Globus pallidus (tissue), 1 donor: ENCODE data around the gene HHEX.
"Not testable (repeated sequence)": the region's sequence is repeated elsewhere in the genome, so short reads cannot be mapped to it uniquely, and the experiment has no call there.

ENCODE experiments used
- DNase-seq: peaks from one replicate; pipeline ENCODE4 v3.0.0-alpha.2; 2015; ENCODE audit warnings: low spot score

Gene HHEX

DNA sequence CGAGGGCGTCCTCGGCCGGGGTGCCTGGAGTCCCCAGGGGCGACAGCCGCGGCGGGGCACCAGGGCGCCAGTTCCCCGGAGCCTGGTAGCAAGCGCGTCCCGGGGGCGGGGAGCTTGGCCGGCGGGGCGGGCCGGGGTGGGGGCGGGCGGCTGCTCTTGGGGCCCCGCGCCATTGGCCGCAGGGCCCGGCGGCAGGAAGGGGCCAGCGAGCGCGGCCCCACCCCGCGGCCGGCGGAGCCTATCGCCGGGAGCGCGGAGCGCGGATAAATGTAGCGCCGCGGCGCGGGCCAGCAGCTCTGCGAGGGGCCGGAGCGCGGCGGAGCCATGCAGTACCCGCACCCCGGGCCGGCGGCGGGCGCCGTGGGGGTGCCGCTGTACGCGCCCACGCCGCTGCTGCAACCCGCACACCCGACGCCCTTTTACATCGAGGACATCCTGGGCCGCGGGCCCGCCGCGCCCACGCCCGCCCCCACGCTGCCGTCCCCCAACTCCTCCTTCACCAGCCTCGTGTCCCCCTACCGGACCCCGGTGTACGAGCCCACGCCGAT lies at the start of gene HHEX:
Gene HHEX, plus strand, starts transcription at position 293 of the 548 bp plus-strand sequence. Its CDS starts 32 bp downstream, at position 325.
- DNase-seq = peak; percentile 37

DNA sequence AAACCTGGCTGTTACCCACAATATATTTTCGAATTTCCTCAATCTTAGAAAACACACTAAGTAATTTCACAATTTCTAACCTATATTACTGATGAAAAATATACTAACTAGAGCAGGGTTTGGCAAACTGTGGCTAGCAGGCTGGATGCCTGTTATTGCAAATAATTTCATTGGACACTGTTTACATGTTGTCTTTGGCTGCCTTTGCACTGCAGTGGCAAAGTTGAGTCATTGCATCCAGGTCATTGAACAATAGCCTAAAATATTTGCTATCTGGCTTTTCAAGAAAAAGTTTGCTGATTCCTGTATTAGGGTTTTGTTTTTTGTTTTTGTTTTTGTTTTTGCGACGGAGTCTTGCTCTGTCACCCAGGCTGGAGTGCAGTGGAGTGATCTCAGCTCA lies 49.6 kb upstream of the HHEX start:
- DNase-seq = no peak

DNA sequence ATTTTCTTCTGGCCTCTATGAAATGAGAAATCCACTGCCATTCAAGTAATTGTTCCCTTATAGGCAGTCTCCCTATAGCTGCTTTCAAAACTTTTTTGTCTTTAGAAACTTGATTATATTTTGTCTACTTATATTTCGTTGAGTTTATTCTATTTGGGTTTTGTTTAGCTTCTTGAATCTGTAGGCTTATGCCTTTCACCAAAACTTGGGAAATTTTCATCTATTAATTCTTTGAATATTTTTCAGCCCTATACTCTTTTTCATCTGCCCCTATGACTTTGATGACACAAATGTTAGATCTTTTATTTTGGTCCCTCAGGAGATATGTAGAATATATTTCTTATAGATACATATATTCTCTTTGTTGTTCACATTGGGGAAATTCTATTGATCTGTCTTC lies 48.3 kb upstream of the HHEX start:
- no peak for DNase-seq

DNA sequence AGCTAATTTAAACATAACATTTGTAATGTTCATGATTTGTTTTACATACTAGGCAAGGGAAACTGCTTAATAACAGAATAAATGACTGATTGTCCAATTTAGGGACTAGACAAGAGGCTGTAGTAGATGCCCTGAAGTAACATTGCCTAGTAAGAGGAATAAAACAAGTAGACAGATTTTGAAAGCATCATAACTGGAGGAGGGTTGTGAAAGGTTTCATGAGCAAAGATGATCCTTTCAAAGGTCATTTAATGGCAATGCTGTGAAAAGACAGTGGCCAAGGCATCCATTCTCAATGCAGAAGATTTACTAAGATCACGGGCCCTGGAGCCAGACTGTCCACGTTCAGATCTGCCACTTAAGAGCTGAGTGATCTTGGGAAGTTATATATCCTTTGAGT lies 44.8 kb upstream of the HHEX start:
- DNase-seq = no peak

DNA sequence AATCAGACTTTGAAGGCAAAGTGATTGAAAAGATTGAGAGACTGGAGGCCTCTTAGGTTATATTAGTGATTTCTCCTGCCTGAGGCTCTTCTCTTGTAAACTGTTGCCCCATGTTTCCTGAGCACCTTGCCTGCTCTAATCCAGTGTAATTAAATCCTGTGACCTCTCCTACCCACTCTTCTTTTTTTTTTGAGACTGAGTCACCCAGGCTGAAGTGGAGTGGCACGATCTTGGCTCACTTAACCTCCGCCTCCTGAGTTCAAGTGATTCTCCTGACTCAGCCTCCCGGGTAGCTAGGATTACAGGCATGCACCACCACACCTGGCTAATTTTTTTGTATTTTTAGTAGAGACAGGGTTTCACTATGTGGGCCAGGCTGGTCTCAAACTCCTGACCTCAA lies 38.9 kb upstream of the HHEX start:
- not testable (repeated sequence) for DNase-seq

DNA sequence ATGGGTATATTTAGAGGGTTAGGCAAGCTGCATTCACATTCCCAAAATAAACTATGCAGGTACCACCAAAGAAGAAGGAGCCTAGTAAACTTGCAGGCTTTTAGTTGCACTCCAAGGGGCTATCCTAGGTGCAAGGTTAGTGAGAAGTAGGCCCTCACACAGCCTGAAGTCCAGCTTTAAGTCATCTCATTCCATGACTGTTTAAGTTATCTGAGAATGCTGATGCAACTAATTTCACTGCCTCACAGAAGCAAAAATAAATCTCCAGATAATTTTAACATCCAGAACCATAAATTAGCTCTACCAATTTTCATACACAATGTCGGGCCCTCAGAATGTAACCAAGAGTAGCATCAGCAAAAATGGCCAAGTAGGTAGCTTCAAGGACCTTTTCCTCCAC lies 34.3 kb upstream of the HHEX start:
- no peak for DNase-seq

DNA sequence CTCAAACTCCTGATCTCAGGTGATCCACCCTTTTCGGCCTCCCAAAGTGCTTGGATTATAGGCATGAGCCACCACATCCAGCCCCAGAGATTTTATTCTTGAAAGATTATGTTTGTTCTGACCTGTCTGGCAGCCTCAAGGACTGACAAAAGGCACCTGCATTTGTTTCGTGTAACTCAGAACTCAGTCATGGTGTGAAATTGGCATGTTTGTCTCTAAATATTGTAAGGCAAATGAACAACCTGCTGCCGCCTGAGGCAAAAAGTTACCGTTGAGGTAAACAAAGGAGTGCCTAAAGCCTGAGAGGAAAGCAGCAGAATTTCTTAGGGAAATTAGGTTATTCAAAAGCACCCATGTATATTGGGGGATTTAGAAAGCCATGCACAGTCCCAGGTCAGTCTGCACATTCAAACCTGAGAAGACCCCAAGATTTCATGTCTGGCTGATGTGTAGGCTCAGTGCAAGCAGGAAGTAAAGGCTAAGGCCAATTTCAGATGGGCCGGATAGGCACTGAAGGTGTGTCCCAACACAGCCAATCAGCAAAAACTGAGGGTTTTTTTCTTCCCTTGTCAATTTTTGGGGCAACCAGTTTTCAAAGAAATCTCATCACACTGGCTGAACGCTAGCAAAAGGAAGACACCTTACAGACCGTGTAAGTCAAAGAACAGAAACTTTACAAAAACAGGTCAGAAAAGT lies 33.3 kb upstream of the HHEX start:
- no peak for DNase-seq

DNA sequence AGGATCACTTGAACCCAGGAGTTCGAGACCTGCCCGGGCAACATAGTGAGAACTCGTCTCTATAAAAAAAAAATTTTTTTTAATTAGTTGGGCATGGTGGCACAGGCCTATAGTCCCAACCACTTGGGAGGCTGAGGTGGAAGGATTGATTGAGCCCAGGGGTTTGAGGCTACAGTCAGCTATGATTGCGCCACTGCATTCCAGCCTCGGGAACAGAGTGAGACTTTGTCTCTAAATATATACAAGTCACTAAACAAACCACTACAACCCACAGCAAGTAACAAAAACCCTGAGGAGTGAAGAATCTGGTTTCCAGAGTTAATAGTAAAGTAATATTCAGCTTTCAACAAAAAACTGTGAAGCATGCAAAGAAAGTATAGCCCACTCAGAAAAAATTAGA lies 32.7 kb upstream of the HHEX start:
- DNase-seq = no peak

DNA sequence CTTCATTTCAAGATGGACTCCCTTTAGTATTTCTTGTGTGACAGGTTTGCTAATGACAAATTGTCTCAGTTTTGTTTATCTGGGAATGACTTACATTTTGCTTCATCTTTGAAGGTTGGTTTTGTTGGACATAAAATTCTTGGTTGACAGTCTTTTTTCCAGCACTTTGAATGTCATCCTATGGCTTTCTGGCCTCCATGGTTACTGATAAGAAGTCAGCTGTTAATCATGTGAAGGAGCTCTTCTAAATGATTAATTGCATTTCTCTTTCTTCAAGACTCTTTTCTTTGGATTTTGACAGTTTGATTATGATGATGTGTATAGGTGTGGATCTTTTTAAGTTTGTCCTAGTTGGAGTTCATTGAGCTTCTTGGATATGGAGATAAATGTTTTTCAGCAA lies 26.9 kb upstream of the HHEX start:
- DNase-seq = no peak

DNA sequence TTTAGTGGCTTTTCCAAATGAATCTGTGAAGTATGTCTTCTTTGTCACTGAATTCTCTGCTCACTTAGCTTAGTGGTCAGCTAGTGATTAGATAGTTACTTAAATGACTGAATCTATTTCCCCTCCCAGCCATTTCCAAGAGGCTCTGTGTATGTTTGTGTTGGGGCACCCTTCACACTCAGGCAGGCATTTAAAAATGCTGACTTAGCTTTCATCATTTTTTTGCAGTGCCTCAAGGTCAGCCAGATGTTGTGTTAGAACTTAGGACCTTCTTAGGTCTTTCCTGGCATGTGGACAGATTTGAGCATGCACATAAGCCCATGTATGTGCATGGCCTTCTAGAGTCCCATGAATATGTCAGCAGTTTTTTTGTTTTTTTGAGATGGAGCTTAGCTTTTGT lies 25.4 kb upstream of the HHEX start:
- no peak for DNase-seq

DNA sequence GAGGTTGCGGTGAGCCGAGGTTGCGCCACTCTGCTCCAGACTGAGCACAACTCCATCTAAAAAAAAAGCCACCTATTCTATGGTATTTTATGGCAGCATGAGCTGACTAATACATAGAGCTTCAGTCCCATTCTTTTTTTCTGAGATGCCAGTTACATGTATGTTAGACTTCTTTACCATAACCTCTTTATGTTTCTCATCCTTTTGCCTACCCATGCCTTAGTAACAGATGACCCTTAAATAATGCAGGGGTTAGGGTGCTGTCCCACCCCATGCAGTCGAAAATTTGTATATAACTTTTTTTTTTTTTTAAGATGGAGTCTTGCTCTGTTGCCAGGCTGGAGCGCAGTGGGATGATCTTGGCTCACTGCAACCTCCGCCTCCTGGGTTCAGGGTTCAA lies 22.7 kb upstream of the HHEX start:
- DNase-seq = no peak

DNA sequence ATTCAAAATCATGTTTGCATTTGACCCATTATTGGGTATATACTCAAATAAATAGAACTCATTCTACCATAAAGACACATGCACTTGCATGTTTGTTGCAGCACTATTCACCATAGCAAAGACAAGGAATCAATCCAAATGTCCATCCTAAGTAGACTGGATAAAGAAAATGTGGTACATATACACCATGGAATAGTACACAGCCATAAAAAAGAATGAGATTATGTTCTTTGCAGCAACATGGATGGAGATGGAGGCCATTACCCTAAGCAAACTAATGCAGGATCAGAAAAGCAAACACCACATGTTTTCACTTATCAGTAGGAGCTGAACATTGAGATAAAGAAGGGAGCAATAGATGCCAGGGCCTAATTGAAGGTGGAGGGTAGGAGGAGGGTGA lies 12.0 kb upstream of the HHEX start:
- DNase-seq = no peak

DNA sequence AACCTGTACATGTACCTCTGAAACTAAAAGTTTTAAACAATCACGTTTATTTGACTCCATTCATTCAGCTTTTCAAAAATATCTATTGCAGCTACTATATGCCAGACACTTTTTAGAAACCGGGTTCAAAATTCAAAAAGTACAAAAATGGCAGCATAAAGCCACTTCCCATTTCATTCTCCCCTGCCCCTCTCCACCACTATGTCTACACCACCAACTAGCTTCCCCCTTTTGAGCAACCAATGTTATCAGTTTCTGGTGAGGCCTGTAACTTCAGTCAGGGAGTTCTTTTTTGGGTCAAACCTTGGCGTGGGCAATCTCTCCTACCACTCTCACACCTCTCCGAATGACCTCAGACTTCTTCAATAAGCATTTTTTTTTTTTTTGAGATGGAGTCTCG lies 11.5 kb upstream of the HHEX start:
- no peak for DNase-seq

DNA sequence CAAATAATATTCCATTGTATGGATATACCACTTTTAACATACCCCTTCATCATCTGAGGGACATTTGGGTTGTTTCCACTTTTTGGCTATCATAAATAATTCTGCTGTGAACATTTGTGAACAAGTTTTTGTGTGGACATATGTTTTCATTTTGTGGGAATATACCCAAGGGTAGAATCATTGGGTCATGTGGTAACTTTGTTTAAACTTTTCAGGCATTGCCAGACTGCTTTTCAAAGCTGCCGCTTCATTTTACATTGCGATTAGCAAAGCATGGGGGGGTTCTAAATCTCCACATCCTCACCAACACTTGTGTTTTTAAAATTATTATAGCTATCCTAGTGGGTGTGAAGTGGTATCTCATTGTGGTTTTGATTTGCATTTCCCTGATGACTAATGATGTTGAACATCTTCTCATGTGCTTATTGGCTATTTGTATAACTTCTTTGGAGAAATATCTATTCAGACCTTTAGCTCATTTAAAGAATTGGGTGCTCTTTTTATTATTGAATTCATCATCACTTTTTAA lies 8.4 kb upstream of the HHEX start:
- DNase-seq = no peak

DNA sequence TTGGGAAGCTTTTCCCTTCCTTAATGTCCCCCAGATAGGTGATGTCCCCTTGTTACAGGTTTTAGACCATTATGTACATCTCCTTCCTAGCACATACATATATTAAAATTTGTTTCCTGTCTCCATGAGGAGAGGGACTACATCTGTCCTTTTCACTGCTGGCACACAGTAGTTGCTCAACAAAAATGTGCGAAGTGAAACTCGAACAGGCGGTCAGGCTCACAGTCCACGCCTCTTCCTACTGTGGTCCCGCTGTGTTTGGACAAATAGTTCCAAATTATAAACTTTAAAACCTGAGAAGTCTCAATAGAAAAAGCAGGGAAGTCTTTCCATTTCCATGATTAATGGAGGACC lies 1.2 kb upstream of the HHEX start:
- DNase-seq = no peak

DNA sequence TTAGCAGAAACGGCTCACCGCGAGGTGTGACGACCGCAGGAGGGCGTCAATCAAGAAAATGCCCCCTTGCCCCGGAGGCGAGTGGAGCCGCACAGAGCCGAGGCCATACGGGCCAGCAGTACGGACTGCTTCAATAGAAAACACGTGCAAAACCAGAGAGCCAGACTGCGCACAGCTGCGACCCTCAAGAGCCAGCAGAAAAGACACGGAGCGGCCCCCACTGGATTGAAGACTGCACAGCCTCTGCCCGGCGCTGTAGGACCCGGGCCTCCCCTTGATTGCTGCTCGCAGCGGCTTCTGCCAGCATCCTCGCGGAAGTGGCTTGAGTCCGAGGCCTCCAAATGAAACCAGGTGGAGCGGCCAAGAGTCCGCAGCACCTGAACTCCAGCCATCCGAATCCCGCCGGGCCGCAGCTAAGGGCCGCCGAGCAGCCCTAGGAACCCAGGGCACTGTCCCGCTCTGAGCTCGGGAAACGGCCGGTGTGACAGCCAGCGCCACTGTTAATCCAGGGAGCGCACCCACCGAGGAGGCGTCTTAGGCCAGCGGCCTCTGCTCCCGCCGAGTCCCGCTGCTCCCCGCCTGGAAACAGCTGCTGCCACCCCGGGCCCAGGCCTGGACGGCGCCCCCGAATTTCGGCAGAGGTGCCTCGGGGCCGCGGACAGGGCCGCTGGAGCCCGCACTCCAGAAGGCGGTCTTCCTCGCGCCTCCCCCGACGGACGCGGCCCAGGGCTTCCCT lies 660 bp upstream of the HHEX start:
- no peak for DNase-seq

DNA sequence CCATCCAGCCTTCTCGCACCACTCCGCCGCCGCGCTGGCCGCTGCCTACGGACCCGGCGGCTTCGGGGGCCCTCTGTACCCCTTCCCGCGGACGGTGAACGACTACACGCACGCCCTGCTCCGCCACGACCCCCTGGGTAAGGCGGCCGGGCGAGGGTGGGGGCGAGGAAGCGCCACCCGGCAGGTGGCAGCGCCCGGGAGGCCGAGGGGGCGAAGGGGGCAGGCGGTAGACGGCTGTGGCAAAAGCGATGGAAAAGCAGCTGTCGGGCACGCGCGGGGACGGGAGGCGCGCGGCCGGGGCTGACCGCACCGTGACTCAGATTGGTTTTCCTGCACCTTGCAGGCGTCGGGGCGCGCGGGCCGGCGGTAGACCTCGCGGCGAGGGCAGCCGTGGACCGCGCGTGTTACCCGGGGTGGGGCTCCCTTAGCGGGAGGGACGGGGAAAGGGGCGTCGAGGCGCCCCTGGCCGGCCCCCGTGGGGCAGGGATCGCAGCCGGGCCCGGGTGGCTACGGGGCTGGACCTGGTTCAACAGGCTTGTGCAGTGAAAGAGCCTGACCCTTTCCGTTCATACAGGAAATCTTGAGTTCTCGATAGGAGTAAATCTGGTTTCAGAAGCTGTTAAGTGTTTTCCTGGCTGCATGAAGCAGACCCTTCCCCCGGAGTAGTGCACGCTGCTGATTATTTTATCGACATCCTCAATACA lies 608 bp downstream of the HHEX start:
- DNase-seq = no peak

DNA sequence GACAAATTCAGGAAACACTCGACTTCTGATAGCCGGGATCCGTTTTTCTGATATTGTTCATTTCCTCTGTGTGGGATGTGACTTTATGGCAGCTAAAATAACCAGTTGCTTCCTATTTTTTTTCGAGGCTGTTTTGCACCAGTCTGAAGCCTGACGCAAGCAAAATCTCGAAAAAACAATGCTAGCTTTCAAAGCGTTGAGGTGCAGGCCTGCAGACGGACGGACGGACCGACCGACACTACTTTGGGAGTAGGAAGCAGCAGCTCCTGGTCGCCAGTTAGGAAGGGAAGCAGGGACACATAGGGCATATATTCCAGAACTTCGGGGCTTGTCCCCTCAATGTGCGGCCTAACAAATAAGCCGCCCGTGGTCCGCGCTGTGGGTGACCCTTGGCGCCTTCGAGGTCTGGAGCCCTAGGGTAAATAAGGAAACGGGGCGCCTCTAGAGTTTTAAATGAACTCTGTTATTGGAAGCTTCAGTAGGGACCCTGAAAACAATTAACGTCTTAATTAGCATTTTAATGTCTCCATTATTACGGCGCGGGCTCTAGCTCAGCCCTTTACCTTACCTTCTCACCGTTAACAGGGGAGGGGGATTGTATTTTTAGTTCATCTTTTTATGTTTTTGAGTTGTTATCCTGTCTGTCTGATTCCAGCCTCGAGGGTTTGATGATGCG lies 1.3 kb downstream of the HHEX start:
- no peak for DNase-seq

DNA sequence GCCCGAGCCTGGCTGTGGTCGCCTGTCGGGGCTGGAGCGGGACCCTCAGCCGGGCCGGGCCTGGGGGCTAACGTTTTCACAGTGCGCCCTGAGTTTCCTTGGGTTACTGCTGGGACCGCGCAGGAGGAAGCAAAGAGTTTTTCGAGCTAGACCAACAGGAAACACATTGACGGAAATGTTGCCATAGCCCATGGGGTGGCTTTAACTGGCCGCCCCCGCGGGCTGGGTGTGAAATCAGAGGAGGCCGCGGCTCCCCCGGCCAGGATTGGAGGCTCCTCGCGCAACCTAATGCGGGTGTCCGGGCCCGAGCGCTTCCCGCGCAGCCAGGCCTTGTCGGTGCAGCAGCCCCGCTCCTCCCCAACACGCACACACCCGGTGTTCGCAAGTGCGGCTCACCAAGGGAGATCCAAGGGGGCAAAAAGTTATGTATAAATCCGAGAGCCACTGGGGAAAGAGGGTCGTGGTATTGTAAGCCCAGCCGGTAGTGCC lies 1.9 kb downstream of the HHEX start:
- DNase-seq = peak; percentile 61

DNA sequence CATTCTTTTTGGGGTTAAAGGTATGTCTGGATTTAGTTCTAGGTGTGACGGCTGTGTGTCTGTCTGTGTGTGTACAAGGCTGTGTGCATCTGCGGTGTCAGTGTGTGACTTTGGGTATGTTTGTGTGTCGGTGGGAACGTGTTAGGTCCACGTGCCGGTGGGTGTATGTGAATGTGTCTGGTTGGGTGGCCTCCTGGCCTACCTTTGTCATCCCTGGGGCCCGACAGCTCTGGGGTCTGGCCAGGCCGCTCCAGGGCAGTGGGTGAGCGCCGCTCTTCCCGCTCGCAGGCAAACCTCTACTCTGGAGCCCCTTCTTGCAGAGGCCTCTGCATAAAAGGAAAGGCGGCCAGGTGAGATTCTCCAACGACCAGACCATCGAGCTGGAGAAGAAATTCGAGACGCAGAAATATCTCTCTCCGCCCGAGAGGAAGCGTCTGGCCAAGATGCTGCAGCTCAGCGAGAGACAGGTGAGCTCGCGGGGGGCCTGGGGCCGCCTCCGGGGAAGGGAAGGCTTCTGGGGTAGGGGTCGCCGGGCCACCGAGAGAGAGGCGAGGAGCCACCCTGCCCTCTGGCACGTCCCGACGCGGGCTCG lies 2.4 kb downstream of the HHEX start:
- DNase-seq = no peak

DNA sequence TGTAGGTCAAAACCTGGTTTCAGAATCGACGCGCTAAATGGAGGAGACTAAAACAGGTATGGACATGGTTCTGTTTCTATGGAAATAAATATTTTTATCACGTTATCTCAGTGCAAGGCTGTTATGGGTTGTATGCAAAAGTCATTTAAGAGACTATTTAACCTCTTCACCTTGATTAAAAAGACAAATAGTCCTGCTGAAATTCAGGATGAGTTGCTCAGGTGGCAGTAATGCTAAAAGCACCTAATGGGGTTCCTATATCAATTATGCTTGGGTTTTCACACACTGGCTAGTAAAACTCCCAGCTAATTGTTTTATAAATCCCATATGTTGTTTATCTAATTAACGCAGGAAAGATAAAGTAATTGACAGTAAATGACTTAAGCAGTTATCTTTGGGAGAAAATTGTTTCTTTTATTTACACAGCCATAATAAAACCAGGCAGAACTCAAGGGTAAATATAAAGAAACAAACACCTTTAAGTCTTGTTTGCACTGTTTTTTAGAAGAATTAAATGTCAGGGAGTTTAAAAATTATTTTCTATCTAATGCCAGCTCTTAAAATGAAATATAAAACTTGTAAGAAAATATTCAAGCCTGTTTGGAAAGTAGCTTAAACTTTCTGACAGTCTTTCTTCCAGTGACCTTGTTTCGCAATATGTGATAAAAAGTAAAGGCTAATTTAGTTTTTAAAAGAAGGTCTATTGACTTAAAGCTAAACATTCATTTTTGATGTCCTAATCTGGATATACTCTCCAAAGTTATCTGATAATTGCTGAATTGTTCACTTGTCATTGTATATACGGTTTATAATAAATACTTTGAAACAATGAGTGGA lies 3.2 kb downstream of the HHEX start:
- DNase-seq = no peak
